H1 (cell line): ENCODE measurements around the gene POU6F2. TPM values are rescaled to one million over a fixed set of nuclear protein-coding genes. Genes with fewer than 3 reads are reported as not detected.

ENCODE experiments used
- CTCF ChIA-PET: fragments of 300-600 bp; sonication (Branson Sonifier 250); formaldehyde crosslinking; loops from one replicate; lab custom pipeline; 2021; ENCODE audit not compliant: partially characterized antibody; lab: Charles Lee
- POLR2A ChIA-PET: fragments of 300-600 bp; sonication (Branson Sonifier 250); formaldehyde crosslinking; loops from one replicate; lab custom pipeline; 2021; ENCODE audit warnings: inconsistent platforms; ENCODE audit not compliant: partially characterized antibody; lab: Charles Lee
- DNase-seq, 2 experiments: peaks; one replicate each; pipeline versions ENCODE4 v3.0.0 to v3.0.0-alpha.2; 2010 to 2022; ENCODE audit warnings: low spot score in 2 of 2, low read depth in 1 of 2, mixed read lengths in 1 of 2
- FAIRE-seq: peaks from 2 replicates; lab custom pipeline; 2011; peaks lifted over from hg19 to GRCh38; lab: Jason Lieb, UNC
- H2AFZ ChIP-seq: 2 replicates; pipeline ENCODE4 v1.8.1; 2012; ENCODE audit warnings: low read length, inconsistent platforms
- H2AK5ac ChIP-seq: 2 replicates; pipeline ENCODE4 v1.6.1; 2013; ENCODE audit warnings: low read depth, low read length
- H2BK120ac ChIP-seq: replicated peaks from 2 replicates; pipeline ENCODE3; 2013; ENCODE audit warnings: low read depth, low read length, inconsistent platforms
- H2BK12ac ChIP-seq: 2 replicates; pipeline ENCODE4 v1.6.1; 2013; ENCODE audit warnings: low read depth, low read length
- H2BK15ac ChIP-seq: 2 replicates; pipeline ENCODE4 v1.6.1; 2013; ENCODE audit warnings: low read length
- H2BK20ac ChIP-seq: 2 replicates; pipeline ENCODE4 v1.6.1; 2013; ENCODE audit warnings: low read length
- H2BK5ac ChIP-seq: 2 replicates; pipeline ENCODE4 v1.6.1; 2013; ENCODE audit warnings: low read depth, low read length
- H3K14ac ChIP-seq: 2 replicates; pipeline ENCODE4 v1.6.1; 2013; ENCODE audit warnings: inconsistent platforms; ENCODE audit not compliant: insufficient read length
- H3K18ac ChIP-seq: 2 replicates; pipeline ENCODE4 v1.6.1; 2013; ENCODE audit warnings: low read length; ENCODE audit errors: extremely low read depth
- H3K23ac ChIP-seq: 2 replicates; pipeline ENCODE4 v1.6.1; 2013; ENCODE audit warnings: inconsistent platforms; ENCODE audit not compliant: insufficient read length
- H3K23me2 ChIP-seq: 2 replicates; pipeline ENCODE4 v1.6.1; 2013; ENCODE audit warnings: low read depth, low read length
- H3K27ac ChIP-seq: 2 replicates; pipeline ENCODE4 v1.6.1; 2011; ENCODE audit warnings: low read depth, low read length, inconsistent platforms
- H3K27me3 ChIP-seq, 4 experiments: replicated peaks in 1 of 4; 1 replicate in 1 of 4; 2 replicates in 3 of 4; pipeline versions ENCODE4 v1.6.1 to v1.8.1; 2011 to 2013; ENCODE audit warnings: low read length in 3 of 4, mild to moderate bottlenecking in 3 of 4, inconsistent platforms in 2 of 4, mixed read lengths in 2 of 4, moderate library complexity in 1 of 4; ENCODE audit not compliant: control insufficient read depth in 3 of 4, insufficient read depth in 3 of 4; ENCODE audit errors: extremely low read depth in 1 of 4
- H3K36me3 ChIP-seq, 4 experiments: 2 replicates each; pipeline versions ENCODE4 v1.6.1 to v1.8.1; 2011 to 2013; ENCODE audit warnings: mild to moderate bottlenecking in 4 of 4, low read length in 3 of 4, moderate library complexity in 2 of 4, control low read depth in 1 of 4, inconsistent platforms in 1 of 4; ENCODE audit not compliant: insufficient read depth in 4 of 4, control insufficient read depth in 2 of 4
- H3K4ac ChIP-seq: replicated peaks from 2 replicates; pipeline ENCODE3; 2013; ENCODE audit warnings: low read length, low read depth, mixed read lengths, inconsistent platforms; ENCODE audit not compliant: insufficient read length
- H3K4me1 ChIP-seq, 4 experiments: replicated peaks in 1 of 4; 1 replicate in 1 of 4; 2 replicates in 3 of 4; pipeline versions ENCODE4 v1.6.1 to v1.8.1; 2011 to 2013; ENCODE audit warnings: low read length in 3 of 4, inconsistent platforms in 2 of 4, mixed read lengths in 1 of 4; ENCODE audit not compliant: insufficient read depth in 4 of 4, control insufficient read depth in 3 of 4
- H3K4me2 ChIP-seq, 2 experiments: 2 replicates each; pipeline versions ENCODE4 v1.6.1 to v1.8.1; 2011 to 2013; ENCODE audit warnings: low read depth in 2 of 2, low read length in 2 of 2, control low read depth in 1 of 2, inconsistent platforms in 1 of 2, mild to moderate bottlenecking in 1 of 2; ENCODE audit not compliant: insufficient read depth in 1 of 2
- H3K4me3 ChIP-seq, 4 experiments: fragments of 200-600, 300-600 bp in 1 of 4; sonication (generic), shearing (Covaris generic), sonication (Bioruptor Twin) in 1 of 4; 2 replicates each; pipeline versions ENCODE4 v1.5.1 to v1.8.1; 2011 to 2016; ENCODE audit warnings: low read length in 4 of 4, low read depth in 3 of 4, control low read depth in 2 of 4, inconsistent platforms in 2 of 4, mild to moderate bottlenecking in 2 of 4, mixed read lengths in 1 of 4, moderate library complexity in 1 of 4; ENCODE audit not compliant: insufficient read depth in 2 of 4; ENCODE audit errors: extremely low read depth in 1 of 4
- H3K56ac ChIP-seq: replicated peaks from 2 replicates; pipeline ENCODE3; 2013; ENCODE audit warnings: low read depth, mild to moderate bottlenecking, mixed read lengths, low read length, inconsistent platforms; ENCODE audit not compliant: insufficient read length
- H3K79me1 ChIP-seq: 2 replicates; pipeline ENCODE4 v1.6.1; 2013; ENCODE audit warnings: low read depth, low read length, control low read depth
- H3K79me2 ChIP-seq, 2 experiments: 2 replicates each; pipeline versions ENCODE4 v1.6.1 to v1.8.1; 2012 to 2013; ENCODE audit warnings: low read length in 2 of 2, mild to moderate bottlenecking in 2 of 2, inconsistent platforms in 1 of 2; ENCODE audit not compliant: insufficient read depth in 2 of 2, control insufficient read depth in 1 of 2
- H3K9ac ChIP-seq, 4 experiments: replicated peaks in 1 of 4; 1 replicate in 1 of 4; 2 replicates in 3 of 4; pipeline versions ENCODE4 v1.6.1 to v1.8.1; 2011 to 2013; ENCODE audit warnings: low read depth in 3 of 4, low read length in 3 of 4, control low read depth in 2 of 4, mild to moderate bottlenecking in 2 of 4, moderate library complexity in 2 of 4, inconsistent platforms in 1 of 4; ENCODE audit errors: extremely low read depth in 1 of 4
- H3K9me3 ChIP-seq, 2 experiments: 2 replicates each; pipeline versions ENCODE4 v1.6.1 to v1.8.1; 2012 to 2013; ENCODE audit warnings: mild to moderate bottlenecking in 2 of 2, moderate library complexity in 2 of 2, control low read depth in 1 of 2, inconsistent platforms in 1 of 2, low read depth in 1 of 2, low read length in 1 of 2, mixed read lengths in 1 of 2; ENCODE audit not compliant: insufficient read depth in 2 of 2
- H4K20me1 ChIP-seq, 2 experiments: replicated peaks in 1 of 2; 2 replicates each; pipeline versions ENCODE3 to v1.8.1; 2011 to 2013; ENCODE audit warnings: inconsistent platforms in 2 of 2, low read length in 2 of 2, mild to moderate bottlenecking in 1 of 2; ENCODE audit not compliant: insufficient read depth in 2 of 2, control insufficient read depth in 1 of 2
- H4K5ac ChIP-seq: 2 replicates; pipeline ENCODE4 v1.6.1; 2013; ENCODE audit warnings: low read length, low read depth, mixed read lengths, inconsistent platforms; ENCODE audit not compliant: insufficient read length
- H4K8ac ChIP-seq: 2 replicates; pipeline ENCODE4 v1.8.0; 2013; ENCODE audit warnings: mild to moderate bottlenecking, moderate library complexity, low read length, inconsistent platforms; ENCODE audit not compliant: insufficient read depth; ENCODE audit errors: extremely low read depth
- H4K91ac ChIP-seq: replicated peaks from 2 replicates; pipeline ENCODE3; 2013; ENCODE audit warnings: low read length, mixed read lengths, inconsistent platforms; ENCODE audit not compliant: insufficient read length
- BRCA1 ChIP-seq: IDR thresholded peaks from 2 replicates; pipeline ENCODE4 v1.6.1; 2012; ENCODE audit warnings: low read depth, low read length, improper control_type of control experiment
- CTBP2 ChIP-seq: IDR thresholded peaks from 2 replicates; pipeline ENCODE4 v1.7.0; 2011; ENCODE audit warnings: borderline replicate concordance, mild to moderate bottlenecking, moderate library complexity, mixed read lengths, low read length; ENCODE audit not compliant: insufficient read depth, insufficient read length
- JUND ChIP-seq: IDR thresholded peaks from 2 replicates; pipeline ENCODE4 v1.6.1; 2011; ENCODE audit warnings: mild to moderate bottlenecking, improper control_type of control experiment, low read length
- PHF8 ChIP-seq: fragments of 200-600 bp; sonication (generic); conservative IDR thresholded peaks from 2 replicates; pipeline ENCODE4 v1.7.1; 2012; ENCODE audit warnings: low read depth, mild to moderate bottlenecking, inconsistent platforms, low read length, moderate library complexity
- POLR2AphosphoS5 ChIP-seq: IDR thresholded peaks from 2 replicates; pipeline ENCODE4 v1.6.1; 2011; ENCODE audit warnings: low read depth, low read length
- SRF ChIP-seq: IDR thresholded peaks from 2 replicates; pipeline ENCODE4 v1.6.1; 2011; ENCODE audit warnings: mild to moderate bottlenecking, low read depth, low read length, moderate library complexity
- TCF12 ChIP-seq: IDR thresholded peaks from 2 replicates; pipeline ENCODE4 v1.6.1; 2011; ENCODE audit warnings: low read depth, mild to moderate bottlenecking, low read length
- WGBS, 2 experiments: shearing (Covaris generic) in 1 of 2; methylation state at CpG; one replicate each; pipeline versions ENCODE4 v1.1.6 to v1.1.7; 2013 to 2015; ENCODE audit warnings: low lambda C conversion rate in 2 of 2, mixed read lengths in 2 of 2, inconsistent platforms in 1 of 2, low coverage in 1 of 2, missing lambda C conversion rate in 1 of 2; ENCODE audit not compliant: insufficient replicate concordance in 2 of 2, insufficient coverage in 1 of 2, insufficient read length in 1 of 2; ENCODE audit errors: extremely low coverage in 1 of 2, missing lambda C conversion rate in 1 of 2; 5-methylcytosine and 5-hydroxymethylcytosine counted together
- polyA plus RNA-seq, 7 experiments: library from polyadenylated mRNA; depleted of rRNA in 3 of 7; stranded (reverse) in 5 of 7; unstranded in 2 of 7; fragments of >200 nt in 5 of 7; fragments of 200-250 nt in 2 of 7; gene quantifications; 1 replicate in 5 of 7; 2 replicates in 1 of 7; 4 replicates in 1 of 7; pipeline versions ENCODE4 v1.2.1 to v1.2.3, GENCODE V29; 2011 to 2013; ENCODE audit warnings: missing spikeins in 2 of 7, mixed read lengths in 2 of 7
- total RNA-seq: library from RNA; stranded (reverse); fragmentation: NEBNext Ultra II Directional; extraction: Animal tissue kit (Norgen Biotek cat#: 25700); gene quantifications from 2 replicates; pipeline ENCODE4 v1.2.1, GENCODE V29; 2021

POU6F2 gene
- total and polyA plus RNA-seq, 2 of the 8 experiments (the other 6 are each of a cell fraction or from before 2014, with no cell fraction given), result 1.1 to 2.0 TPM

DNA sequence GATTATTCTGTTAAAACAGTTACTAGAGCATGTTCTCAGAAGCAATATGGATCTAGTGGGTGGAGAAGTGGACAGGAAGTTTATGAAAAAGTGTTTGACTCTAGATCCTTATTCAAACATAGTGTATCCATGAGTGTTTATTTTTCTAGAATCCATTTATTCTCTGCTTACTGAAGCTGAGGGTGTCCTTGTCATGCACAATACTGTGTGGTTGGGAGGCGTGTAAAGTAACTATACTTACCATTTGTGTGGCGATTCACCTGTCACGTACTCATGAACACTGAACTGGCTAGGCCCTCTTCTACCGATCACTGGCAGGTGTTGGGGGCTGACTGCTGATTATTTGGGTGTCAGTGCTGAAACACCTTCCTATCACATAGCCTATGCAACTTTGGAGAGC is 74.0 kb downstream of the POU6F2 start:
- TF ChIP-seq JUND, result no peak
- TF ChIP-seq POLR2AphosphoS5, result no peak
- TF ChIP-seq PHF8, result no peak
- no peak for TF ChIP-seq TCF12
- TF ChIP-seq SRF, result no peak
- TF ChIP-seq CTBP2, result no peak
- no peak for TF ChIP-seq BRCA1
- TF ChIP-seq, all 59 proteins: peak for 0
- H4K5ac ChIP-seq, result no peak overlapping the region
- FAIRE-seq, result no peak
- H4K91ac ChIP-seq, result no peak overlapping the region
- no peak overlapping the region for H2BK20ac ChIP-seq
- H3K14ac ChIP-seq, result no peak overlapping the region
- H3K4me1 ChIP-seq, result no peaks in the 10 kb centered on the region
- no peak overlapping the region for H2BK5ac ChIP-seq
- no peaks in the 10 kb centered on the region for H4K20me1 ChIP-seq
- H3K79me2 ChIP-seq, result no peaks in the 10 kb centered on the region
- no peaks in the 10 kb centered on the region for H3K79me1 ChIP-seq
- no peak overlapping the region for H3K9ac ChIP-seq
- no peak overlapping the region for H2BK12ac ChIP-seq
- H3K36me3 ChIP-seq, result no peaks in the 10 kb centered on the region
- no peak overlapping the region for H3K18ac ChIP-seq
- ChIA-PET CTCF (interaction anchor here (0.7 kb wide), 1 partner anchor 939 kb away, joined by 4 read pairs; no protein-coding TSS in a partner anchor), POLR2A (no interaction called here)
- H4K8ac ChIP-seq, result no peak overlapping the region
- no peak overlapping the region for H3K4me3 ChIP-seq
- no peak overlapping the region for H2BK15ac ChIP-seq
- H3K4ac ChIP-seq, result no peak overlapping the region
- no peaks in the 10 kb centered on the region for H3K23me2 ChIP-seq
- H3K27ac ChIP-seq, result no peak overlapping the region
- no peak overlapping the region for H3K56ac ChIP-seq
- peaks cover 0 to 3% of the 10 kb centered on the region in 2 experiments; a peak in 1 of 4 replicates for H3K9me3 ChIP-seq
- 89% methylated on average over 4 of the region's 4 CpGs; no CpG with 5 or more reads in 1 of the 2 experiments for WGBS, 2 experiments
- no peak overlapping the region for H3K4me2 ChIP-seq
- H2BK120ac ChIP-seq, result no peak overlapping the region
- H3K23ac ChIP-seq, result no peak overlapping the region
- no peak overlapping the region for H2AK5ac ChIP-seq
- H3K27me3 ChIP-seq, result no peaks in the 10 kb centered on the region
- DNase-seq, result no peak
- H2AFZ ChIP-seq, result no peak overlapping the region
